ENCODE results near the gene EDNRB. TPM values are rescaled to one million over a fixed set of nuclear protein-coding genes. Genes with fewer than 3 reads are reported as not detected.
A peak's percentile ranks its signal among the peaks of the same experiment; 100 is the strongest.
"Not testable (repeated sequence)": the region's sequence is repeated elsewhere in the genome, so short reads cannot be mapped to it uniquely, and the experiment has no call there.

EDNRB gene
- total RNA-seq, result not detected
- not detected for polyA plus RNA-seq
- 0 reads per million in 6 experiments for total RNA-seq

DNA sequence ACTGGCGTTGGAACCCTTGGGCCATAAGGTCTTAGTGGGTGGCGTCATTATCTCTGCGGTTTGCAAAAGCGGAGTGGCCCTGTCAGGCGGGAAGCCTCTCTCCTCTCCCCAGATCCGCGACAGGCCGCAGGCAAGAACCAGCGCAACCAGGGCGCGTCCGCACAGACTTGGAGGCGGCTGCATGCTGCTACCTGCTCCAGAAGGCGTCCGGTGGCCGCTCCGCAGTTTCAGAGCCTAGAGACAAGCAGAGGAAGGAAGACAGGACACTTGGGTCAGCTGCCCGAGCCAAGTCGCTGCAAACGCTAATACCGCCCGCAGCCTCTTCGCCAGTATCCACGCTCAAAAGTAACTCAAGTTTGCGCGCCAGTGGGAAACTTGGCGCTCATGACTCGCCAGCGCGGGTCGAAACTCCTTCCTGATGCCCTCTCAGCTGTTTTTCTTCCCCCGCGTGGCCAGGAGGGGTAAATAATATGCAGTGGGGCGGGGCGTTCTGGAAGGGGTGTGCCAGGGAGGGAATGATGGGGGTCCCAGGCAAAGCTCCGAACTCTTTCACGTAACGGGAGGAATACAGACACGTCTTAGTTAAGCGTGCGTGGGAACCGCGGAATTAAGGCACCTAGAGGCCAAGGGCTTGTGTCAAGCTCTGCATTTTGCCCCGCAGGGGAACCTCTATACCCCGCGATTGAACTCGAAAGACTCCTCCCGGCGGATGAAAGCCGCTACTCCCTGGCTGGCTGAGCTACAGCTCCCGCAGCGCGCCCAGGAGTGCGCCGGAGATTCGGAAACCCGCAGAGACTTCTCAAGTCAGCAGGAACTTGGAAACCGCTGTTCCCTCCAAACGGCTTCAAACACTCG is at the start of gene EDNRB:
Gene EDNRB (minus strand): TSS at position 441 of the 855 bp plus-strand sequence. CDS start 258 bp downstream, at position 183.
- no peak for DNase-seq
- ATAC-seq, result peak in 1 of 2 donors; percentile 23
- Mint-ChIP-seq H3K27me3 (peaks cover 7 to 43% (median 21%) of the 10 kb centered on the region in 5 donors), H3K9me3 (no peaks in the 10 kb centered on the region), H3K4me1 (peaks cover 0 to 3% (median under 1%) of the 10 kb centered on the region in 4 donors), H3K4me3 (peak within 1 kb of the TSS in 4 of 10 donors; percentile 3 to 42 (median 28)), H3K27ac (peak within 1 kb of the TSS in 1 of 10 donors; percentile 30), H3K36me3 (no peaks in the 10 kb centered on the region)
- POLR2A ChIA-PET, result no interaction called here

DNA sequence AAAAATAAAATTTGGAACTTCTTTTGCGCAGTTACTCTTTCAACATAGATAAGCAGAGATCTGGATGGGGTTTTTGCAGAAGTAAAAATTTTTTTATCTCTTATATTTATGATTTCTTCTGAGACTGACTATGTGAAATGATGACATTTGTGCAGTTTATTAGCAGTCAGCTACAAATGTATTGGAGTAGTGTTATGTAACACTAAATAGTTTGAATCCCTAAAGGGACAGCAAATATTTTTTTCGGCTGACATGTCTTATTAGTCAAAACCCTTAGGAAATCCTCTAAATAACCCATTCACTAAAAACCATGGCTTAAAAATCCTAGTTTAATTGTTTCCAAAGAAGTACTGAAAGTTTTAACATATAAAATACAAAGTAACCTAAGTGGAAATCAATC is 48.0 kb upstream of the EDNRB start:
- Mint-ChIP-seq H3K27me3 (peaks cover 0 to 6% (median 0%) of the 10 kb centered on the region in 5 donors), H3K4me3 (no peak overlapping the region), H3K27ac (no peak overlapping the region), H3K36me3 (no peaks in the 10 kb centered on the region), H3K9me3 (peaks cover 0 to 7% (median 3%) of the 10 kb centered on the region in 9 donors), H3K4me1 (no peaks in the 10 kb centered on the region)
- no peak for ATAC-seq
- POLR2A ChIA-PET, result no interaction called here
- DNase-seq, result no peak

DNA sequence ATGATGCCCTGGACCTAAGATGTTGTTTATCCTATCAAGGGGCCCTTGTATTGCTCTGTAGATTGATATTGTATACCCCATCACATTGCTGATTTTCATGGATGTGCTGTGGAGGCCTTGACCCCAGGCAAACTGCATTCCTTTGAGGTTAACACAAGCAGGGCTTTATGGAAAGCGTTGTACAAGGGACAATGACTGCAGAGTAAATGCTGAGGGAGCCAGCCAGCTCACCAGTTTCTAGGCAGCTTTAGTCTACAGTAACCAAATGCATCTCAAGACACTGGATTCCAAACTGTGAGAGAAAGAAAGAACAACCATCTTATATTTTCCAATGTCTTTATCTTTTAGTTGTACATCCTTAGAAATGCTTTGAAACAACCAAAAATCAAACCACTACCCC is 34.1 kb upstream of the EDNRB start:
- Mint-ChIP-seq H3K4me3 (no peak overlapping the region), H3K27ac (no peak overlapping the region), H3K4me1 (no peaks in the 10 kb centered on the region), H3K36me3 (no peaks in the 10 kb centered on the region), H3K9me3 (peaks cover 0 to 10% (median 0%) of the 10 kb centered on the region in 9 donors), H3K27me3 (peaks cover 0 to 12% (median 2%) of the 10 kb centered on the region in 5 donors)
- ATAC-seq (no peak), DNase-seq (no peak)
- POLR2A ChIA-PET, result no interaction called here

GRCh38 chr13:77952276-77952675 is 33.6 kb upstream of the EDNRB start:
- Mint-ChIP-seq H3K36me3 (no peaks in the 10 kb centered on the region), H3K27me3 (peaks cover 0 to 12% (median 2%) of the 10 kb centered on the region in 5 donors), H3K4me1 (no peaks in the 10 kb centered on the region), H3K27ac (no peak overlapping the region), H3K4me3 (no peak overlapping the region), H3K9me3 (peaks cover 0 to 10% (median 0%) of the 10 kb centered on the region in 9 donors)
- ATAC-seq, result no peak
- DNase-seq, result no peak
- POLR2A ChIA-PET, result no interaction called here

DNA sequence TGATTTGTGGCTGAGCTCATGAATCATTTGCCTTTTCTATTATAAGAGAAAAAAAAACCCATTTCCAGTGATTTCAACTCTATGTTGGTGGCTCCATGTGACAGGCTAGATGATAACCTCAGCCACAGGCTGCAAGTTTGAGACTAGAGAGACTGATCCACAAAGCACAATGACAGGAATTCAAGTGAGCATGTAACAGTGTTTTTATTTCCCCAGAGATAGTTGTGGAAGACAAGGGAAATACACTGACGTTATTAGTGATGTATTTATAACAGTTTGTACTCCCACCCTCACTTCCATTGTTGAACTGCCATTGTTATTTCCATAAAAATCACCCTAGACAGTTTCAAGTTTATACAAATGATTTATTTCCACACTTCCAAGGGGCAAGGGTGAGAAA is 27.9 kb upstream of the EDNRB start:
- H3K36me3 Mint-ChIP-seq, result no peaks in the 10 kb centered on the region
- no peaks in the 10 kb centered on the region for H3K9me3 Mint-ChIP-seq
- H3K4me3 Mint-ChIP-seq, result no peak overlapping the region
- H3K4me1 Mint-ChIP-seq, result no peaks in the 10 kb centered on the region
- H3K27me3 Mint-ChIP-seq, result peaks cover 0 to 12% (median 0%) of the 10 kb centered on the region in 5 donors
- DNase-seq, result no peak
- ATAC-seq, result no peak
- POLR2A ChIA-PET, result no interaction called here
- no peak overlapping the region for H3K27ac Mint-ChIP-seq

GRCh38 chr13:77935063-77935462 is 16.4 kb upstream of the EDNRB start:
- H3K4me3 Mint-ChIP-seq, H3K36me3 Mint-ChIP-seq, ATAC-seq, POLR2A ChIA-PET, H3K9me3 Mint-ChIP-seq, H3K4me1 Mint-ChIP-seq, H3K27ac Mint-ChIP-seq, DNase-seq: not testable (repeated sequence)
- H3K27me3 Mint-ChIP-seq, result peaks cover 0 to 17% (median 2%) of the 10 kb centered on the region in 5 donors

GRCh38 chr13:77930430-77930829 is 11.8 kb upstream of the EDNRB start:
- POLR2A ChIA-PET, result no interaction called here
- Mint-ChIP-seq H3K9me3 (peaks cover 0 to 4% (median 0%) of the 10 kb centered on the region in 9 donors), H3K4me3 (no peak overlapping the region), H3K4me1 (peaks cover 0 to 3% (median 0%) of the 10 kb centered on the region in 4 donors), H3K36me3 (no peaks in the 10 kb centered on the region), H3K27ac (no peak overlapping the region), H3K27me3 (peaks cover 3 to 16% (median 10%) of the 10 kb centered on the region in 5 donors)
- DNase-seq (no peak), ATAC-seq (no peak)

DNA sequence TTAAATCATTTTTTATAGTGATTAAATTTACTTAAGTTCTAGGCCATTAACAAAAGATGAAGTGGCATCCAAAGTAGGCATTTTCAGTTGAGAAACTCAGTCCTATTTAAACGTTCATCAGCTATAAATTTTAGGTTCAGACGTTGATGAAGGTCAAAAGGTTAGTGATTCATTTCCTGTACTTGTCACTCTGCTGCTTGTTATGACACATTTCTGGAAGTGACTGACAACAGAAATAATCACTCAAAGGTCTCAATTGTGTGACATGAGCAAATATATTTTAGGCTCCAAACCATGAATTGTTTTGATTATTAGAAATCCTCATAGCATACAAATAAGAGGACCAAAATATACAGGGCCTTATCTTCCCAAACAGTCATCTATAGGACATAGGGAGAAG is 10.3 kb upstream of the EDNRB start:
- peaks cover 0 to 4% (median 0%) of the 10 kb centered on the region in 9 donors for H3K9me3 Mint-ChIP-seq
- H3K4me3 Mint-ChIP-seq, result no peak overlapping the region
- peaks cover 3 to 18% (median 16%) of the 10 kb centered on the region in 5 donors for H3K27me3 Mint-ChIP-seq
- ATAC-seq (no peak), DNase-seq (no peak)
- no peak overlapping the region for H3K27ac Mint-ChIP-seq
- POLR2A ChIA-PET, result no interaction called here
- H3K4me1 Mint-ChIP-seq, result peaks cover 0 to 3% (median 0%) of the 10 kb centered on the region in 4 donors
- no peaks in the 10 kb centered on the region for H3K36me3 Mint-ChIP-seq

DNA sequence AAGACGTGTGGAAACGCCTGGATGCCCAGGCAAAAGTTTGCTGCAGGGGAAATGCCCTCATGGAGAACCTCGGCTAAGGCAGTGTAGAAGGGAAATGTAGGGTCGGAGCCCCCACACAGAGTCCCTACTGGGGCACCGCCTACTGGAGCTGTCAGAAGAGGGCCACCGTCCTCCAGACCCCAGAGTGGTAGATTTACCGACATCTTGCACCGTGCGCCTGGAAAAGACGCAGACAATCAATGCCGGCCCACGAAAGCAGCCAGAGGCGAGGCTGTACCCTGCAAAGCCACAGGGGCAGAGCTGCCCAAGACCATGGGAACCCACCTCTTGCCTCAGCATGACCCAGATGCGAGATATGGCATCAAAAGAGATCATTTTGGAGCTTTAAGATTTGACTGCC is 7.0 kb upstream of the EDNRB start:
- ATAC-seq (no peak), DNase-seq (peak in 1 of 10 donors; percentile 53)
- H3K36me3 Mint-ChIP-seq, result no peaks in the 10 kb centered on the region
- peaks cover 4 to 33% (median 20%) of the 10 kb centered on the region in 5 donors for H3K27me3 Mint-ChIP-seq
- H3K9me3 Mint-ChIP-seq, result peaks cover 0 to 4% (median 0%) of the 10 kb centered on the region in 9 donors
- POLR2A ChIA-PET, result no interaction called here
- H3K27ac Mint-ChIP-seq, result no peak overlapping the region
- peaks cover 0 to 3% (median 0%) of the 10 kb centered on the region in 4 donors for H3K4me1 Mint-ChIP-seq
- no peak overlapping the region for H3K4me3 Mint-ChIP-seq

DNA sequence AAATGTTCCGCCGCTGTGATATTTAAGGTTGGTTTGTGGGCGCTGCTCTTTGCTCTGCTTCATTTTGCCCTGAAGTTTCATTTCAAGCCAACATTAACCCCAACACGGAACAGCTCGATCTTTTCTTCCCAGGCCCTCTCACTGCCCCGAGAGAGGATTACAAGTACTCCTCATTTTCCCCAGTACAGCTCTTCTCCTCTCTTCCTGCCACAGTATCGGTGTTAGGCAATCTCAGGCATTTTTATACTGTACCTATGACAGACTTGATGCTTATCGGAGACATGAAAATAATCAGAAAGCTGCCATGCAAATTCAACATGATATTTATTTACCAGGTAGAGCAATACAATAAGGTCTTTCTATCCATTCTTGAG is 1.3 kb upstream of the EDNRB start:
- Mint-ChIP-seq H3K36me3 (no peaks in the 10 kb centered on the region), H3K27me3 (peaks cover 7 to 45% (median 20%) of the 10 kb centered on the region in 5 donors), H3K4me1 (peaks cover 0 to 3% (median under 1%) of the 10 kb centered on the region in 4 donors), H3K9me3 (peaks cover 0 to 2% (median 0%) of the 10 kb centered on the region in 9 donors), H3K27ac (no peak overlapping the region), H3K4me3 (no peak overlapping the region)
- no peak for ATAC-seq
- DNase-seq, result no peak
- POLR2A ChIA-PET, result no interaction called here

- no peak overlapping the region for H3K27ac Mint-ChIP-seq
- H3K4me1 Mint-ChIP-seq, result peaks cover 0 to 3% (median under 1%) of the 10 kb centered on the region in 4 donors
- POLR2A ChIA-PET, result no interaction called here
- H3K27me3 Mint-ChIP-seq, result peaks cover 7 to 42% (median 20%) of the 10 kb centered on the region in 5 donors
- ATAC-seq (no peak), DNase-seq (peak in 1 of 10 donors; percentile 45)
- no peak overlapping the region for H3K4me3 Mint-ChIP-seq
- no peaks in the 10 kb centered on the region for H3K36me3 Mint-ChIP-seq
- H3K9me3 Mint-ChIP-seq, result peaks cover 0 to 2% (median 0%) of the 10 kb centered on the region in 9 donors
Observed at GRCh38 chr13:77919246-77919920, 752 bp upstream of the EDNRB start.

DNA sequence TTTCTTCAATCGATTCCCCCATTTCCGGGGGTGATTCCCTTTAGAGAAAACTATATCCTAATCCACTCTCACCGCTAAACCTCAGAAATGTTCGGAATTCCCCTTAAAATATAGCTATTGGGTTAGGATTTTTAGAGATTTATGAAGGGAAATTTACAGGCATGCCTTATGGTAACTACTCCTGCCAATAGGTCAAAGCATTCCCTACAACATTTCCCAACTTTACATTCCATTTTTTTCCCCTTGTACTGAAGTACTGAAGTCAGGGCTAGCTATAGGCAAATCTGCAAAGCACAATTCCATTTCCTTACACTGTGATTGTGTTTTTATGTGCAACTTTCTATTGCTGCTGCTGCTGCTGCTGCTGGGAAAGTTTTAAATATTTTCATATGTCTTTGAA is 2.1 kb downstream of the EDNRB start:
- H3K27ac Mint-ChIP-seq, result no peak overlapping the region
- H3K27me3 Mint-ChIP-seq, result peaks cover 0 to 36% (median 21%) of the 10 kb centered on the region in 5 donors

DNA sequence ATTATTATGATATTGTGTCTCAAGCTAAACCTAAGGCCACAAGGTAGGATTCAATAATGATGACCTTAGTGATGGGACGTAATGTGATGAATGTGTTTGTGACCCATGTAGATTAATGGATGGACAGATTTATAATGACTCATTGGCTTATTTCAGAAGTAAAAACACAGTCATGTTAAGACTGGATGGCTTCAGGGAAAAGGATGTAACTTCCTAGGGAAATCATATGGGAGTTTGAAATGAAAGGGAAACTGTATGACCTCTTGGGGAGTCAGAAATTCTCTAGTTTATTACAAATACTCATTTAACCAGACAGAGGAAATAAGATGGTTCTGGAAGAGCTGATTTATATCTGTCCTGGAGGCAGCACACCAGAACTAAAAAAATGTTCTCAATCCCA is 2.9 kb downstream of the EDNRB start:
- POLR2A ChIA-PET, result no interaction called here
- Mint-ChIP-seq H3K27me3 (peaks cover 0 to 33% (median 17%) of the 10 kb centered on the region in 5 donors), H3K4me3 (no peak overlapping the region), H3K9me3 (no peaks in the 10 kb centered on the region), H3K36me3 (no peaks in the 10 kb centered on the region), H3K4me1 (peaks cover 0 to 3% (median under 1%) of the 10 kb centered on the region in 4 donors), H3K27ac (no peak overlapping the region)
- ATAC-seq (no peak), DNase-seq (no peak)

More for the DNA sequence above, 2.1 kb downstream of the EDNRB start:
- POLR2A ChIA-PET, result no interaction called here
- no peaks in the 10 kb centered on the region for H3K36me3 Mint-ChIP-seq
- no peak for DNase-seq
- no peak overlapping the region for H3K4me3 Mint-ChIP-seq
- no peak for ATAC-seq
- peaks cover 0 to 3% (median under 1%) of the 10 kb centered on the region in 4 donors for H3K4me1 Mint-ChIP-seq
- H3K9me3 Mint-ChIP-seq, result no peaks in the 10 kb centered on the region
